HG02852 (cell line): ENCODE results near the gene FAM209A.
"Not testable (repeated sequence)": the region's sequence is repeated elsewhere in the genome, so short reads cannot be mapped to it uniquely, and the experiment has no call there.

Experiments
- ATAC-seq: cut with Tn5 transposase; IDR thresholded peaks from one replicate; pipeline ENCODE4 v1.9.1; 2021; ENCODE audit warnings: mild to moderate bottlenecking, moderate library complexity; ENCODE audit not compliant: unreplicated experiment

Gene FAM209A, protein sequence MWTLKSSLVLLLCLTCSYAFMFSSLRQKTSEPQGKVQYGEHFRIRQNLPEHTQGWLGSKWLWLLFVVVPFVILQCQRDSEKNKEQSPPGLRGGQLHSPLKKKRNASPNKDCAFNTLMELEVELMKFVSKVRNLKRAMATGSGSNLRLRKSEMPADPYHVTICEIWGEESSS

DNA sequence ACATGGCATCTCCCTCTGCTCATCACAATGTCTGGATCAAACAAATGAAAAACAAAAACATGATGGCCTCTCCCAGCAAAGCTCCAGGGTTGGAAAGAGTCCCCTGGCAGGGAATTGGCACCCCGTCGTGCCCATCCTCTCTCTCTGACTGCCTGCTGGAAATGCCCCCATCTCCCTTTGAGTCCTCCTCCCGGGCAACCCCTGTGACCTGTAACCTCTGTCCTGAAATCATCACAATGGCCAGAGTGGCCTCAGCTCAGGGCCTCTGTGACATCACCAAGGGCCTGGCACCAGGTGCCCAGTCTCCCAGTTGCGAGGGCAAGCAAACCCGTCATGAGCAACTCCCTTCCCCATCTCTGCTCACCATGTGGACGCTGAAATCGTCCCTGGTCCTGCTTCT lies at the start of gene FAM209A:
TSS of gene FAM209A (plus strand) at position 301 of the 400 bp plus-strand sequence. CDS start at position 366, 65 bp downstream.
- ATAC-seq = not testable (repeated sequence)

DNA sequence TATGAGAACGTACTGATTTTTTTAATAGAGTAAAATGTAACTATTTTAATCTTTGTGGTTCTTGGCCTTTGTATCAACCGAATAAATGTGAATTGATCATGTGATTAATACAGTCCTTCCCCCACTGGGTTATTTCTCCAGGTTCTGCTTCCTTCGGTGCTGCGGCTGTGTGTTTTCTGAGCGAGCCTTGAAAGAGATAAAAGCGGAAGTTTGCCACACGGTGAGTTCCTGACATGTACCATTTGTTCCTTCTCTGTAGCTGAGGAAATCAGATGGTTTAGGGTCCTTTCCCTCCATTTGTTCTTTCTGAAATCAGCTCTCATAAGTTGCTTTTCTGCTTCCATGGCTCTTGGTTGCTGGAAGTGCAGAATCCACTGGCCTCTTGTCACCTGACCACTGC lies 40.6 kb upstream of the FAM209A start:
- no peak for ATAC-seq

DNA sequence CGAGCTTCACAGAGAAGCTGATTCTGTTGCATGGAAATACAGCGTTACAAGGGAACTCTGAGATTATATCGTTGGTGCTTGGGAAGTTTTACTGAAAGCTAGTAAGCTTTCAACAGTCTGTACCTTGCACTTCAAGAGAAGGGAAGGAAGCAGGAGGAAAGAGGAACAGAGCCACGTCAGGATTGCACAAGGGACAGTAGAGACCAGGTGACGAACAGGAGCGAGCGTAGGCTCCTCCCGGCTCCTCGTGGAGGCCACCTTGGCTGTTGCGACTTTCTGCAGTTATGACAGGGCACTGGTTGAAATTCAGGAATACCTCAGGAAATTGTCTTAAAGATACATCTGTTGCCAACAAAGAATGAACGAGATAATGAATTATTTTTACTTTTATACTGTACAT lies 37.3 kb upstream of the FAM209A start:
- no peak for ATAC-seq

DNA sequence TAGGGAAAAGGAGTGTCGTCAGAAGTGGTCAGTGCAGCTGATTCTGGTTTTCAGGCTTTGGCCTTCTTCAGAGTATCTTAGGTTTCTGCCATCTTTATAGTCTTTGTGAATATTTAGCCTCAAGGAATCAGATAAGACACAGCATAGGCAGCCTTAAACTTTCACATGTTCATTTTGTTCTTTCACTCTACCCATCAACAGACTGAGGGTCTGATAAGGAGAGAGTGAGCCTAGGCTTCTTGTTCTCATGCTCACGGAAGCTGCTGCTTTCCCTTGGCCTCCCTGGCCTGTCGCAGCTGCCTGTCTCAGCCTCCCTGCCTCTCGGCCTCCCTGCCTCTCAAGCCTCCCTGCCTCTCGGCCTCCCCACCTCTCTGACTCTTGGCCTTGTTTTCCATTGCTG lies 36.0 kb upstream of the FAM209A start:
- ATAC-seq = no peak

DNA sequence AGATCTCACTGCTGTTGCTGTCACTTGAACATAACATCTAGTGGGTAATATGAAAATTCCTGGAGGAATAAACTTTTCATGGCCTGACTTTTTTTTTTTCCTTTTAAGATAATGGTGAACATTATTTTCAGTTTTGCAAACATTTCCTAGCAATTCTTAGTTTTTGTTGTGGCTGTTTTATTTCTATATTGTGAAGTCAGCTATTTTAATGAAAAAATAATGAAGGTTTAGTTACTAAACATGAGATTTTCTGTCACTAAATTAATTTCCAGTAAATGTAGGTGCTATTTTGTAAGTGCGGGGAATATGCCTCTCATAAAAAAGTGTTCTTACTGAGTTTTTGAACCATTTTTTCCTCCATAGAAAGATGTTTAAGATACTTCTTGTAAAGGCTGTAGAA lies 23.4 kb upstream of the FAM209A start:
- no peak for ATAC-seq

DNA sequence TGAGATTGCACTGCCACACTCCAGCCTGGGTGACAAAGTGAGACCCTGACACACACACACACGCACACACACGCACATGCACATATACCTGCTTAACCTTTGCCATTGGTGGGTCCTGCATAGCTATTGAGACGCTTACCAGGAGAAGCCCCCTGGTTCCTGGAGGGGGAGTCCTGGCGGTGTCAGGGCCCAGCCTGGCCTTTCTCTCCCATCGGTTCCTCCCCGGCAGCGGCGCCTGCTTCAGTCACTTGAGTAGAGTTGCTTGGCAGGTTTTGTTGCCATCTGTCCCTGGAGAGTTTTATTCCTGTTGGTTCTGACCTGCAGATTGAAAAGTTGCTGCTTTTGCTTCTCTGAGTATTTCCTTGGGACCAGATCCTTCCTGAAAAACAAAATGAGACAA lies 20.6 kb upstream of the FAM209A start:
- ATAC-seq = no peak

DNA sequence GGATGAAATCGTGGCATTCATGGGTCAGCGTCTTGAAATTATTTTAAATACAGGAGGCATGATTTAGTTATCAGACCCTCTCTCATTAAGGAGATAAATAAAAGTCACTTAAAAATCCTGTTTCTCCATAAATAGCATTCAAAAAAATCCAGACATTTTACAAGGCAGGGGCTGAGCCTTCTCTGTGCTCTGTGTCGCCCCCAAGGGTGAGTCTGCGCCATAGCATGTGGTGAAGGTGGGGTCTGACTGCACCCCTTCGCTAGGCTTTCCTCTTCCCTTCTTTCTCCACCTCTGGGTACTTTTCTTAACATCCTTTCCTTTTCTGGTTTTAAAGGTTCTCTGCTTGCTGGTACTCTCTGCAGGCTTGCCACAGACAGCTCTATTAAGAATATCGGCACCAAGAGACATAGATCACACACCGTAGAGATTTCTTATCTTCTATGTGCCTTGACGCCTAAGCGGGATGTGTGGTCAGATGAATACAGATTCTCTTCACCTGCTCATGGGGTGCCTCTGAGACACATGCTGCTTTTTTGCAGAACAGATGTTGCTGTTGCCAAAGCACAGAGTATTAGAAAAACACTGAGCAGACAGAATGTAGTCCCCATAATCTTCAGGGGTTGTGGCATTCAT lies 20.1 kb upstream of the FAM209A start:
- ATAC-seq = no peak

DNA sequence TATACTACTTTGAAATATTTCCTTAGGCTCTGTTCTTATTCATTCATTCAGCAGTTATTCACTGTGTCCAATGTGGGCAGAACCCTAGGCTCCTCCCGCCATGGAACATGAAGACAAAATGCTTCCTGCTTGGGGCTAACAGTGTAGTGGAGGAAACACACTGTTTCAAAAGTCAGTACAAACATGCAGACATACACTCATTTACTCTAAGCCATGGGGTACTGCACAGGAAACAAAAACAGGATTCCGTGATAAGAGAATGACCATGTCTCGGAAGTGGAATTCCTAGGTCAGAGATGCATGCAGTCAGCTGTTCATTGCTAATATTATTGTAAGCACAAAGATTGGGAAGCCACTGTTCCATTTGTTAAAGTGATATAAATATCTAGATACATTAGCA lies 18.4 kb upstream of the FAM209A start:
- ATAC-seq = no peak

DNA sequence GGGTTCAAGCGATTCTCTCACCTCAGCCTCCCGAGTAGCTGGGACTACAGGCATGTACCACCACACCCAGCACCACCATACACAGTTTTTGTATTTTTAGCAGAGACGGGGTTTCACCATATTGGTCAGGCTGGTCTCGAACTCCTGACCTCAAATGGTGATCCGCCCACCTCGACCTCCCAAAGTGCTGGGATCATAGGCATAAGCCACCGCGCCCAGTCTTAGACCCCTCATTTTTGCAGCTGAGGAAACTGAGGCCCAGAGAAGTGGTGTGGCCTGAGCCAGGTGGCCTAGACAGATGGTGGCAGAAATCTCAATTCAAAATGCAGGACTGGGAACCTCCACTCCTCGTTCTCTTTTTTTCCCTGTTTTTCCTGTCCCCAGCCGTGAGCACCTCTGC lies 12.6 kb upstream of the FAM209A start:
- no peak for ATAC-seq

DNA sequence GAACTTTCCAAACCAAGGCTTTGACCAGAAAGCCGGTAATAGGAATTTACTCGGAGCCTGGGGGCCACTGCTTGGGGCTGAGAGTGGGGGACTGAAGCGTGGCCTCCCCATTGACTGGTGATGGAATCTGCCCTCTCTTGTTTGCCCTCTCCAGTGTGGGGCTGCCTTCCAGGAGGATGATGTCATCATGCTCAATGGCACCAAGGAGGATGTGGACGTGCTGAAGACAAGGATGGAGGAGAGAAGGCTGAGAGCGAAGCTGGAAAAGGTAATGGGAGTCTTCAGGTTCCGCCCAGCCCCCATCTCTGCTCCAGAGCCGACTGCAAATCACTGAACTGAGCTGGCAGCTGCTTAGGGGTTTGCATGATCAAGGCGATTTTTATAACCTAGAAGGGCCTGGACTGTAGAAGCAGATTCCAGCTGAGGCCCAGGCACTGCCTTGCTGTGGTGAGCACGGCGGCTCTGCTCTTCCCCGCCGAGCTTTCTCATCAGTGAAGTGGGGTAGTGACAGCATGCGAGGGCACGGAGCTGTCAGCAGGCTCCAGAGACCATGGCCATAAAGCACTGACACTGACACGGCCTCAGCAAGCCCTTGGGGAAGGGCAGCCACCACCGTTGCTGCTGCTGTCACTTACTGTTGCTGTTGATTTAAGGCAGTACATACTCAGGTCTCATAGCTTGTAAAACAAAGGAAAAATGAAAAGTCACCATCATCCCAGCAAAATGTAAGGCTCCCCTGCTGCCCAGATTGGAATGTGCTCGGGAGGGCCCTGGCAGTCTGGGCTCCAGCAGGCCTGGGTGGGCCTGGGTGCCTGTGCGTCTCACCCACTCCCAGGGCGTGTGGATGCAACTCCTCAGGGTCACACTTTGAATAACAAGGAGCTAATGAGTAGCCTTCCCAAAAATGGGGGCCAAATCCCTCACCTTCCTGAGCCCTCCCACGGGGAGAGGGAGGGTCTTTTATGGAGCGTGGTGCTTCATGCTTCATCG lies 11.1 kb upstream of the FAM209A start:
- no peak for ATAC-seq

DNA sequence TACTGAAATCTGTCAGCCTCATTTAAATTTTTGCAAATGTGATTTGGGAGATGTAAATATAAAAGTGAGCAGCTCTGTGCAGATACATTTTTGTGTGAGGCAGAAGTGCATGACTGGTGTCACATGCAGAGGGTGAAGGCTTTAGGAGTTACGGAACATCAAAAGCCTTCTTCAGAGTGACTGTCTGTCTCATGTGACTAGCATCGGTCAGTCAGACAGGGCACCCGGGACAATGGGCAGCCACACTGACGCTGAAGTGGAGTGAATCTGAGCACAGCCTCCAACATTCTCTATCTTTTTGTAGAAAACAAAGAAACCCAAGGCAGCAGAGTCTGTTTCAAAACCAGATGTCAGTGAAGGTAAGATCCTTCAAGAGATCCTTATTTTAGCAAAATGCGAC lies 7.9 kb upstream of the FAM209A start:
- no peak for ATAC-seq

DNA sequence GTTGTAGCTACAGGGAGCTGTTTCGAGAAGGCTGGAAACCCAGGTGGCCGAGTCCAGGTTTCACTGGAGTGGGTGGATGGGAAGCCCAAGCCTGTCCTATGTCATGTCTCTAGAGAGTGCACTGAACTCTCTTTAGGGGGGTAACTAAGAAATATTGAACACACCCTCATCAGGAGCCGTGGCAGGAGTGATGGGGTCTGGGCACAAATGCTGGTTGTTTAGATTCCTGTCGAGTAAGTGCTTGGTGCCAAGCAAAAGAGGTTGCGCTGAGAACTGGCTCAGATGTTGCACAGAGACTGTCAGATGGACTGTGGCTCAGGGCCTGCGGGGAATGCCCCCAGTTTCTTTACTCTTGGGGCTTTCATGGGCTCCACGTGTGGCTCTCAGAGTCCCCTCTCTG lies 7.3 kb upstream of the FAM209A start:
- ATAC-seq = no peak

DNA sequence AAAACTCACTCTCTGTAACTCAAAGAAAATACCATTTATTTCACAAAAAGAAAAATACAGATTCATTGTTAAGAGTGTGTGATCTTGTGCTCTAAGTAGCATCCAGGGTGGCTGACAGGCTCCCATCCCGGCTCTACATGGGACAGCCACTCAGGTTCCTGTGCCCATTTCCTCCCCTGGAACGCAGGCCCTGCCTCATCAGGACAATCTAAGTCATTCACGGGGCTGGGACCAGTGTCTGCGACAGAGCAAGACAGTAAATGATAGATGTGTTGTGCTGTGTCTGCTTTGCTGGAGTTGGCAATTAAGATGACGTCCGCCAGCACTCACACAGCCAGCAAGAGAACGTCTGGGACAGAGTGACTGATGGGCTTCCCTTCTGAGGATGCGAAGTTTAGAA lies 6.9 kb upstream of the FAM209A start:
- ATAC-seq = no peak

DNA sequence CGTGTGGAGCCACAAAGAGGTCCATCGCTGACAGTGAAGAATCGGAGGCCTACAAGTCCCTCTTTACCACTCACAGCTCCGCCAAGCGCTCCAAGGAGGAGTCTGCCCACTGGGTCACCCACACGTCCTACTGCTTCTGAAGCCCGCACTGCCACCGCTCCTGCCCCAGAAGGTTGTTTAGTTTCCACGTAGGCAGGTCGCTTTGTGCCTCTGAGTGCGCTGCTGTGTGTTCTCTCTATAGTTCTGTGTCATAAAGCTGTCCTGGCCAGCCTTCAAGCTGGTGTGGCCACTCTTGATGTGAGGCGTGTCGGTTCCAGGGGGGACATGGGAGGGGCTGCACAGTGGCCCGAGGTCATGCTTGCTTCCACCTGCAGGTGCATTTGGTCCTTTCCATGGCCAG lies 6.4 kb upstream of the FAM209A start:
- ATAC-seq = no peak

DNA sequence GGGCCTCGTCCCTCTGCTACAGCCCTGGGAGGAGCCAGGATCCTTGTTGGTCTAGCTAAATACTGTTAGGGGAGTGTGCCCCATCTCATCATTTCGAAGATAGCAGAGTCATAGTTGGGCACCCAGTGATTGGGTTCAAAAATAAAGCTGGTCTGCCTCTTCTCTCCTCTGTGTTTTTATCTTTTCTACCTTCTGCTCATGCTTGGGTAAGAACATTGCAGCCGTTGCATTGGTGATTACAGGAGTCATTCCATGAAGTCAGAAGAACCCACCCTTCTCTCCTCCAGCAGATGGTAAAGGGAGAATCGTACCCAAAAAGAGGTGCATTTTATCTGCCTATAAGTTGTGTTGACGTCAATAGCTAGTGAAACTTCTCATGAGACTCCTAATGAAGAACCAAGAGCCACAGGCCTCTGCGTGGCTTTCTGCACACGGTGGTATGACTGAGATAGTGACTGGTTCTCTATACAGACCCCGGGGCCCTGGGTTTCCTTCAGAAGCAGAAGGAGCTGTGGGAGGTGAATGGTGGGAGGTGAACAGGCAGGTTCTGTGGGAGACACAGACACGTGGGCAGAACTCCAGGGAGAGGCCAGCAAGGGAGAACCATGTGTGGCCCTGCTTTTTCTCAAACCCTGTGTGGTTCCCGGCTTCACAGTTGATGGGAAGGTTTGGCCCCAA lies 5.7 kb upstream of the FAM209A start:
- no peak for ATAC-seq

DNA sequence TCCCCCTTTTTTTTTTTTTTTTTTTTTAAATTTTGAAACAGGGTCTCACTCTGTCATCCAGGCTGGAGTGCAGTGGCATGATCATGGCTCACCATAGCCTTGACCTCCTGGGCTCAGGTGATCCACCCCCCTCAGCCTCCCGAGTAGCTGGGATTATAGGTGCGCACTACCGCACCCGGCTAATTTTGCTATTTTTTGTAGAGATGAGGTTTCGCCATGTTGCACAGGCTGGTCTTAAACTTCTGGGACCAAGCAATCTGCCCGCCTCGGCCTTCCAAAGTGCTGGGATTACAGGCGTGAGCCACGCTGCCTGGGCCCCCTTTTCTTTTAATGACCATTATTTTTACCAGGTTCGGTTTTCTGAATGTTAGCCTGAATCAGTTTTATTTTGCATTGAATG lies 5.0 kb upstream of the FAM209A start:
- no peak for ATAC-seq

DNA sequence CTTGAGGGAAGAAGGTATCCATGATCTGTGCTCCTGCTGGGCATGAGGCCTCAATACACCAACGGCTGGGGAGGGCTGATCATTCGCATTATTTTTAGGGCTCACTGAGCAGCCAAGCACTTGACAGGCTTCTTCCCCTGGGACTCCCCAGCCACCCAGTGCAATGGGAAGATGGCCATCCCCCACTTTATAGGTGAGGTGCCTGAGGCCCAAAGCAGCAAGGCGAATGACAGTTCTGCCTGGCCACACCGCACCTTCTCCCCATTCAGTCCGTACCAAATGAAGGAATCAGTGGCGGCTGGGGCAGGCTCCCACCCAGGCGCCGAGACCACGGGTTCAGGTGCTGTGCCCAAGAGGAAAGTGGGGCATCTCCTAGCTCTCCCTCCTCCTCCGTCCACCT lies 4.4 kb upstream of the FAM209A start:
- ATAC-seq = no peak

DNA sequence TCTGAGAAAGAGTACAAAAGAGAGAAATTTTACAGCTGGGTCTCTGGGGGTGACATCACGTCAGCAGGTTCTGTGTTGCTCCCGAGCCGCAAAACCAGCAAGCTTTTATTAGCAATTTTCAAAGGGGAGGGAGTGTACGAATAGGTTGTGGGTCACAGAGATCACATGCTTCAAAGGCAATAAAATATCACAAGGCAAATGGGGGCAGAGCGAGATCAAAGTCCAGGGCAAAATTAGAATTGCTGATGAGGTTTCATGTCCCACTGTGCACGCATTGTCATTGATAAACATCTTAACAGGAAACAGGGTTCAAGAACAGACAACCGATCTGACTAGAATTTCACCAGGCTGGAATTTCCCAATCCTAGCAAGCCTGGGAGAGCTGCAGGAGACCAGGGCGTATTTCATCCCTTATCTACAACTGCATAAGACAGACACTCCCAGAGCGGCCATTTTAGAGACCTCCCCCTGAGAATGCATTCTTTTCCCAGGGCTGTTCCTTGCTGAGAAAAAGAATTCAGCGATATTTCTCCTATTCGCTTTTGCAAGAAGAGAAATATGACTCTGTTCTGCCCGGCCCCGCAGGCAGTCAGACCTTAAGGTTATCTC lies 3.7 kb upstream of the FAM209A start:
- ATAC-seq = not testable (repeated sequence)

DNA sequence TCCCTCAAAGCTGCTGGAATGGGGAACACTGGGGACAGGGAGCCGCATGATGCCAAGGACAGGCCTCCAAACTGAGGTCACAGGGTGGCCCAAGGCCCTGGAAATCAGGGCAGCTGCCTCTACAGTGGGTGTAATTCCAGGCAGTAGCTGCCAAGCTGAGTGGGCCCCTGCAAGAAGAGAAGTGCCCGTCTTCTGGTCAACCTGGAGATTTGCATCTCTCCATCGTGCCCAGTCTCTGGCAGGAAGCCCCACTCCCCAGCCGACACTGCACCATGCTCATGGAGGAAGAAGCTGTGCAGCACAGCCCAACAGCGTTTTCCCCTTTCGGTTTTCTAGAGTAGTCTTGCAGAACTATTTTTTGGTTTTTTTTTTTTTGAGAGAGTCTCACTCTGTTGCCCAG lies 2.2 kb upstream of the FAM209A start:
- no peak for ATAC-seq

DNA sequence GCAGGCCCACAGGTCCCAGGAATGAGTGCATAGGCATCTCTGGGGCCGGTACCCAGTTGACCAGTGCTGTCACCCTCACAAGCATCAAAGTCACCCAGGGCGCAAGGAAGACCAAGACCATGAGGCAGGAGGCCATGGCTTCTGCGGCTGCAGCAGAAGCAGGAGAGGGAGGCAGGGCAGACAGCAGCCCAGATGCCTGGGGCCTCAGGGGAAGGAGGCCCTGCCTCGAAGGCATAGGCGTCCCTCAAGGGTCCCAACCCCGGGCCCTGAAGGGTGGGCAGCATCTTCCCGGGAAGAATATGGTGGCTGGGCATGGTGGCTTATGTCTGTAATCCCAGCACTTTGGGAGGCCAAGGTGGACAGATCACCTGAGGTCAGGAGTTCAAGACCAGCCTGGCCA lies 3.0 kb downstream of the FAM209A start:
- no peak for ATAC-seq

DNA sequence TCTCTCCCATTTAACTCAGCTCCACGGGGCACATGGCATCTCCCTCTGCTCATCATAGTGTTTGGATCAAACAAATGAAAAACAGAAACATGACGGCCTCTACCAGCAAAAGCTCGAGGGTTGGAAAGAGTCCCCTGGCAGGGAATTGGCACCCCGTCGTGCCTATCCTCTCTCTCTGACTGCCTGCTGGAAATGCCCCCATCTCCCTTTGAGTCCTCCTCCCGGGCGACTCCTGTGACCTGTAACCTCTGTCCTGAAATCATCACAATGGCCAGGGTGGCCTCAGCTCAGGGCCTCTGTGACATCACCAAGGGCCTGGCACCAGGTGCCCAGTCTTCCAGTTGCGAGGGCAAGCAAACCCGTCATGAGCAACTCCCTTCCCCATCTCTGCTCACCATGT lies 8.4 kb downstream of the FAM209A start, which contains the start of gene FAM209B:
TSS of gene FAM209B (plus strand) at position 301 of the 400 bp plus-strand sequence. CDS start at position 397, 96 bp downstream.
- not testable (repeated sequence) for ATAC-seq
